Nucleus accumbens (tissue), 56 donors: Measurements from ENCODE around the gene MIR17HG.
"Not testable (repeated sequence)": the region's sequence is repeated elsewhere in the genome, so short reads cannot be mapped to it uniquely, and the experiment has no call there.

Experiments used
- DNase-seq, 56 donors: peaks; one replicate each; lab custom pipeline; 2025; lab: John Stamatoyannopoulos, UW

Gene MIR17HG

GRCh38 chr13:91346850-91347201 is 661 bp upstream of the MIR17HG start:
- DNase-seq = peak in 7 of 56 donors; percentile 1 to 41 (median 28)

- peak in 41 of 56 donors; percentile 2 to 89 (median 59) for DNase-seq
Observed at GRCh38 chr13:91347996-91348905, 764 bp downstream of the MIR17HG start.

GRCh38 chr13:91348906-91349435 is 1.5 kb downstream of the MIR17HG start:
- peak in 55 of 56 donors; percentile 44 to 95 (median 82) for DNase-seq

GRCh38 chr13:91349992-91350911 is 2.8 kb downstream of the MIR17HG start:
- no peak for DNase-seq

- DNase-seq = no peak
Observed at GRCh38 chr13:91351123-91351522, 3.6 kb downstream of the MIR17HG start.

- no peak for DNase-seq
Observed at GRCh38 chr13:91351980-91352379, 4.5 kb downstream of the MIR17HG start.

GRCh38 chr13:91352891-91353290 is 5.4 kb downstream of the MIR17HG start:
- not testable (repeated sequence) for DNase-seq

GRCh38 chr13:91353494-91353893 is 6.0 kb downstream of the MIR17HG start:
- no peak for DNase-seq

- no peak for DNase-seq
Observed at GRCh38 chr13:91355099-91355825, 7.8 kb downstream of the MIR17HG start.

GRCh38 chr13:91355826-91356710 is 8.6 kb downstream of the MIR17HG start:
- no peak for DNase-seq

GRCh38 chr13:91356919-91357612 is 9.6 kb downstream of the MIR17HG start:
- DNase-seq = no peak

- no peak for DNase-seq
Observed at GRCh38 chr13:91357613-91358386, 10.3 kb downstream of the MIR17HG start.

- no peak for DNase-seq
Observed at GRCh38 chr13:91358387-91358782, 10.9 kb downstream of the MIR17HG start.

- no peak for DNase-seq
Observed at GRCh38 chr13:91359111-91359510, 11.6 kb downstream of the MIR17HG start.

GRCh38 chr13:91359631-91360030 is 12.1 kb downstream of the MIR17HG start:
- DNase-seq = no peak

- no peak for DNase-seq
Observed at GRCh38 chr13:91360246-91360751, 12.8 kb downstream of the MIR17HG start.

GRCh38 chr13:91361755-91362271 is 14.3 kb downstream of the MIR17HG start:
- DNase-seq = no peak
